Stimulated activated naive B cell treated with anti-CD40 and anti-IgM and Interleukin-4, amounts not matched to agents 10 μg/mL and 1 μg/mL and 100 μg/mL, for 72 hours (primary cell): ENCODE results near the gene PIH1D1.
"Not testable (repeated sequence)": the region's sequence is repeated elsewhere in the genome, so short reads cannot be mapped to it uniquely, and the experiment has no call there.

Source experiments
- ATAC-seq, 2 donors: fragments of 150-1000 bp; cut with Tn5 transposase; replicated peaks; 2 replicates each; pipeline ENCODE4 v1.10.0; 2021; ENCODE audit warnings: moderate library complexity in 1 of 2
- DNase-seq: peaks from one replicate; pipeline ENCODE4 v3.0.0; 2021
- H3K27ac Mint-ChIP-seq: one replicate; pipeline ENCODE4 v1.8.0; 2022; ENCODE audit warnings: mild to moderate bottlenecking, mixed read lengths
- H3K27me3 Mint-ChIP-seq, 2 donors: one replicate each; pipeline ENCODE4 v1.8.0; 2022; ENCODE audit warnings: mixed read lengths in 2 of 2
- H3K36me3 Mint-ChIP-seq, 2 donors: one replicate each; pipeline ENCODE4 v1.8.0; 2022; ENCODE audit warnings: mixed read lengths in 2 of 2, mild to moderate bottlenecking in 1 of 2
- H3K4me1 Mint-ChIP-seq, 2 donors: one replicate each; pipeline ENCODE4 v1.8.0; 2022; ENCODE audit warnings: mixed read lengths in 2 of 2, mild to moderate bottlenecking in 1 of 2
- H3K4me3 Mint-ChIP-seq, 2 donors: one replicate each; pipeline ENCODE4 v1.8.0; 2022; ENCODE audit warnings: mild to moderate bottlenecking in 2 of 2, mixed read lengths in 2 of 2, moderate library complexity in 1 of 2
- H3K9me3 Mint-ChIP-seq, 2 donors: one replicate each; pipeline ENCODE4 v1.8.0; 2022; ENCODE audit warnings: mixed read lengths in 2 of 2, mild to moderate bottlenecking in 1 of 2

Gene PIH1D1

DNA sequence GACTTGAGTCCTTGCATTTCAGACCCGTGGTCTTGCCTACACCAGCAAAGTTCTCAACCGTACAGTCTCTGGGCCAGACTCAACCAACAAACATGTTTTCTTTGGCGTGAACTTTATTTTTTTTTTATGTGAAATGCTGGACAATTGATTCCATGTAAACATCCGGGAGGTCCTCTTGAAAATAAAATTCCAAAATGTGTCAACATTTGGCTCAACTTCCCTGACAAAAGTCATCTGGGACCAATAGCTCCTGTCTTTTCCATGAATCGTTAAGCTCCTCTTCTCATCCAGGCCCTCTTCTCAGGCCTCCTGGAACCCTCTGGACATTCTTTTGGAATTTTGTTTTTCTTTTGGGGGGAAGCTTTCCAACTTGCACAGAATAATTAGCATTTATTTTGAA is 4.2 kb upstream of the PIH1D1 start:
- ATAC-seq (no peak), DNase-seq (no peak)
- no peak overlapping the region for H3K27ac Mint-ChIP-seq
- peaks cover 17 to 57% of the 10 kb centered on the region in 2 donors for H3K4me1 Mint-ChIP-seq
- no peaks in the 10 kb centered on the region for H3K9me3 Mint-ChIP-seq
- no peak overlapping the region for H3K4me3 Mint-ChIP-seq
- H3K36me3 Mint-ChIP-seq, result peaks cover 32 to 44% of the 10 kb centered on the region in 2 donors
- H3K27me3 Mint-ChIP-seq, result no peaks in the 10 kb centered on the region

DNA sequence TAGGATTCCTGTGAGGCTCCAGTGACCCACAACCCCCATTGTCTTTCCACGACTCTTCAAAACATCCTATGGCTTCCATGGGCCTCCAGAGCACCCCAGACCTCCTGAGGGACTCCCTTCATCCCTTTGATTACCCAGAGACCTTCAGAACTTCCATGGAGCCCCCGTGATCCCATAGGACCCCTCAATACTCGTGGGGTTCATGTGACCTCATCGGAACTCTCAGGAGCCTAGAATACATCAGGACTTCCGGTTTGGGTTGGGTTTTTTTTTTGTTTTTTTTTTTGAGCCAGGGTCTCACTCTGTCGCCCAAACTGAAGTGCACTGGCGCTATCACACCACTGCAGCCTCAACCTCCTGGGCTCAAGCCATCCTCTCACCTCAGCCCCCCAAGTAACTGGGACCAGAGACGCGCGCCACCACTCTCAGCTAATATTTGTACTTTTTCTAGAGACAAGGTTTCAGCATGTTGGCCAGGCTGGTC is 2.2 kb upstream of the PIH1D1 start:
- ATAC-seq (peak; percentile 5 to 10), DNase-seq (peak; percentile 32)
- H3K36me3 Mint-ChIP-seq, result peaks cover 33 to 46% of the 10 kb centered on the region in 2 donors
- H3K27me3 Mint-ChIP-seq, result no peaks in the 10 kb centered on the region
- peak overlapping the region; percentile 100 for H3K27ac Mint-ChIP-seq
- H3K4me1 Mint-ChIP-seq, result peaks cover 26 to 65% of the 10 kb centered on the region in 2 donors
- peak overlapping the region; percentile 90 to 100 for H3K4me3 Mint-ChIP-seq
- no peaks in the 10 kb centered on the region for H3K9me3 Mint-ChIP-seq

GRCh38 chr19:49453013-49453756 is 1.6 kb upstream of the PIH1D1 start, which contains the start of gene ALDH16A1:
Gene ALDH16A1 (plus strand): TSS chr19:49453225. CDS start chr19:49453332, 107 bp downstream.
- Mint-ChIP-seq H3K27me3 (no peaks in the 10 kb centered on the region), H3K4me1 (peaks cover 31 to 71% of the 10 kb centered on the region in 2 donors), H3K36me3 (peaks cover 39 to 52% of the 10 kb centered on the region in 2 donors), H3K27ac (peak within 1 kb of the TSS; percentile 100), H3K4me3 (peak within 1 kb of the TSS; percentile 90 to 100), H3K9me3 (no peaks in the 10 kb centered on the region)
- ATAC-seq, result peak; percentile 87 to 89
- DNase-seq, result peak; percentile 98

DNA sequence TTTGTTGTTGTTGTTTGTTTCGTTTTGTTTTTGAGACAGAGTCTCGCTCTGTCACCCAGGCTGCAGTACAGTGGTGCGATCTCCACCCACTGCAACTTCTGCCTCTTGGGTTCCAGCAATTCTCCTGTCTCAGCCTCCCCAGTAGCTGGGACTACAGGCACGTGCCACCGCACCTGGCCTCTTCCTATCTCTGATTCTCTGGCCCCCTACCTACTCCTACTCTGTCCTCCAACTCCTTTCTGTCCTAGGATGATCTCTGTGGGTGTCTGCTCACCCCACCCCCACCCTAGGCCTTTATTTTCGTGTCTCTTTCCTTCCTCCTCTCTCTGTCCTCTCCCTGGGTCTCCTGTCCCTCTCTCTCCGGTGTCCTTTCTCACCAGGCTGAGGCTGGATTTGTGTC is 1.2 kb downstream of the PIH1D1 start:
- peaks cover 31 to 64% of the 10 kb centered on the region in 2 donors for H3K4me1 Mint-ChIP-seq
- peak overlapping the region; percentile 90 to 100 for H3K4me3 Mint-ChIP-seq
- DNase-seq (no peak), ATAC-seq (no peak)
- no peaks in the 10 kb centered on the region for H3K9me3 Mint-ChIP-seq
- H3K27me3 Mint-ChIP-seq, result no peaks in the 10 kb centered on the region
- H3K36me3 Mint-ChIP-seq, result peaks cover 39 to 58% of the 10 kb centered on the region in 2 donors
- no peak overlapping the region for H3K27ac Mint-ChIP-seq

DNA sequence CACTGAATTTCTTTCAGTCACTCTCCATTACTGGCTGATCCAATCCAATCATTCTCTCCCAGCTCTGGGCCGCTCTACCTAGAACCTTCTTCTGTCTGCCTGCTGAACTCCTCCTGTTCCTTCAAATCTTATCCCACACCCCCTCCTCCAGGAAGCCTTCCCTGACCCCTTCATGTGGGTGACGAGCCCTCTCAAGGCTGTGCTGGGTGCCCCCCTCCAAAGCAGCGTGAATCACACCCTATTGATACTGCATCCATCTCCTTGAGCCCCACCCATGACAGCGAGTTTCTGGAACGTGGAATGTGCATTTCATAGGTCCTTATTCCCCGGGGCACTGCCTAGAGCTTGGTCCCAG is 3.2 kb downstream of the PIH1D1 start:
- no peaks in the 10 kb centered on the region for H3K9me3 Mint-ChIP-seq
- no peak for DNase-seq
- peaks cover 38 to 58% of the 10 kb centered on the region in 2 donors for H3K36me3 Mint-ChIP-seq
- no peaks in the 10 kb centered on the region for H3K27me3 Mint-ChIP-seq
- peak overlapping the region; percentile 3 for H3K27ac Mint-ChIP-seq
- H3K4me3 Mint-ChIP-seq, result peak overlapping the region in 1 of 2 donors; percentile 27
- ATAC-seq, result no peak
- peaks cover 35 to 63% of the 10 kb centered on the region in 2 donors for H3K4me1 Mint-ChIP-seq

GRCh38 chr19:49447485-49448431 is 3.9 kb downstream of the PIH1D1 start:
- Mint-ChIP-seq H3K27me3 (peaks cover 2% of the 10 kb centered on the region in 2 donors), H3K4me3 (no peak overlapping the region), H3K27ac (peak overlapping the region; percentile 37), H3K9me3 (no peaks in the 10 kb centered on the region), H3K36me3 (peaks cover 36 to 55% of the 10 kb centered on the region in 2 donors), H3K4me1 (peaks cover 32 to 62% of the 10 kb centered on the region in 2 donors)
- ATAC-seq (no peak), DNase-seq (no peak)

DNA sequence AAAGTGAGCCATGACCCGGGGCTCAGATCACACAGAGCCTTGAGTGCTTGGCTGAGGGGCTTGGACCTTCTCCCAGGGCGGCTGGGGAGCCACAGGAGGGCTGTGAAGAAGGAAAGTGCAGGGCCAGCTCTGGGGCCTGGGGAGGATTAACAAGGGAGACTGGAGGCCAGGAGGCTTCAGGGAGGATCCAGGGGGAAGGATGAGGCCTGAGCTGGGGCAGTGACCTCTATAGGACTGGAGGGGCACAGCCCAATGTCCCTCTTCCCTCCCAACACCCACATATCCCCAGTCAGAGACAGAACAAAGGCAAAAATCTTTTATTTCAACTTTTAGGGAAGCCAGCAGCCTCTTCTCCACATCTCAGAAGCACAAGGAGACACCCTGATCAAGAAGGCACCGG is 5.6 kb downstream of the PIH1D1 start:
- Mint-ChIP-seq H3K36me3 (peaks cover 37 to 49% of the 10 kb centered on the region in 2 donors), H3K4me1 (peaks cover 37 to 62% of the 10 kb centered on the region in 2 donors), H3K27ac (no peak overlapping the region), H3K27me3 (peaks cover 16 to 17% of the 10 kb centered on the region in 2 donors), H3K9me3 (no peaks in the 10 kb centered on the region), H3K4me3 (no peak overlapping the region)
- ATAC-seq, result no peak
- DNase-seq, result no peak

DNA sequence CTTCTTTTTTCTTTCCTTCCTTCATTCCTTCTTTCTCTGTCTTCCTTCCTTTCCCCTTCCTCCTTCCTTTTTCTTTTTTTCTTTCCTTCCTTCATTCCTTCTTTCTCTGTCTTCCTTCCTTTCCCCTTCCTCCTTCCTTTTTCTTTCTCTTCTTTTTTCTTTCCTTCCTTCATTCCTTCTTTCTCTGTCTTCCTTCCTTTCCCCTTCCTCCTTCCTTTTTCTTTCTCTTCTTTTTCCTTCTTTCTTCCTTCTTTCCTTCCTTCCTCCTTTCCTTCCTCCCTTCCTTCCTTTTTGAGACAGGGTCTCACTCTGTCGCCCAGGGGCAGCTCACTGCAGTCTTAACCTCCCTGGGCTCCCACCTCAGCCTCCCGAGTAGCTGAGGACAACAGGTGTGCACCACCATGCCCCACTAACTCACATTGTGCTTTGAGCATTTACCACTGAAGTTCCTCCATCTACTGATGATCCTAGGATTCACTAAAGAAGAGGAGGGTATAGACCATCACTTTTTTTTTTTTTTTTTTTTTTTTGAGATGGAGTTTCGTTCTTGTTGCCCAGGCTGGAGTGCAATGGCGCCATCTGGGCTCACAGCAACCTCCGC is 7.4 kb downstream of the PIH1D1 start:
- Mint-ChIP-seq H3K4me1 (peaks cover 31 to 51% of the 10 kb centered on the region in 2 donors), H3K27me3 (peaks cover 34 to 35% of the 10 kb centered on the region in 2 donors), H3K27ac (peak overlapping the region; percentile 65), H3K4me3 (peak overlapping the region; percentile 84 to 88), H3K36me3 (peaks cover 29 to 34% of the 10 kb centered on the region in 2 donors)
- H3K9me3 Mint-ChIP-seq, ATAC-seq, DNase-seq: not testable (repeated sequence)

GRCh38 chr19:49443366-49444099 is 8.1 kb downstream of the PIH1D1 start:
- ATAC-seq (peak; percentile 92 to 93), DNase-seq (peak; percentile 90)
- Mint-ChIP-seq H3K36me3 (peaks cover 23 to 28% of the 10 kb centered on the region in 2 donors), H3K27me3 (peaks cover 40 to 42% of the 10 kb centered on the region in 2 donors), H3K4me3 (peak overlapping the region; percentile 84 to 88), H3K4me1 (peaks cover 28 to 45% of the 10 kb centered on the region in 2 donors), H3K27ac (peak overlapping the region; percentile 92), H3K9me3 (no peaks in the 10 kb centered on the region)

DNA sequence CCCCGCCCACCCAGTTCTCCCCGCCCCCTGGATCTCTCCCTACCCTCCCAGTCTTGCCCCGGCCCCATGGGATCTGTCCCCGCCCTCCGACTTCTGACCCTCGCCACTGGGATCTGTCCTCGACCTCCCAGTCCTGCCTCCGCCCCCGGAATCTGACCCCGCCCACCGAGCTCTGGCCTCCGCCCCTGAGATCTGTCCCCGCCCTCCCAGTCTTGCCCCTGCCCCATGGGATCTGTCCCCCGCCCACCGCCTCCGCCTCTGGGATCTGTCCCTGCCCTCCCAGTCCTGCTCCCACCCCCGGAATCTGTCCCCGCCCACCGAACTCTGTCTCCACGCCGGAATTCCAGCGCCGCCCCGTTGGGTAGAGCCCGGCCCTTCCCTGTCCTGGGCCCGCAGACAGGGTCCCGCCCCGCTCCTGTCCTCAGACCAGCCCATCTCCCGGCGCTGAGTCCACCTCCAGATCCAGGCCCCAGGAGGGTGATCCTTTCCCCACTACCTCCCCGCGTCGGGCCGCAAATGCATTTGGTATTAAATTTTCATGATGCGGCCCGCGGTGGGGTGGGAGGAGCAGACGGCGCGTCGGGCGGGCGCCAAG is 8.7 kb downstream of the PIH1D1 start:
- Mint-ChIP-seq H3K27ac (peak overlapping the region; percentile 92), H3K4me1 (peaks cover 24 to 38% of the 10 kb centered on the region in 2 donors), H3K4me3 (peak overlapping the region; percentile 84 to 88), H3K27me3 (peaks cover 47 to 49% of the 10 kb centered on the region in 2 donors), H3K9me3 (no peaks in the 10 kb centered on the region), H3K36me3 (peaks cover 18 to 21% of the 10 kb centered on the region in 2 donors)
- peak; percentile 58 for DNase-seq
- ATAC-seq, result peak; percentile 44 to 45

DNA sequence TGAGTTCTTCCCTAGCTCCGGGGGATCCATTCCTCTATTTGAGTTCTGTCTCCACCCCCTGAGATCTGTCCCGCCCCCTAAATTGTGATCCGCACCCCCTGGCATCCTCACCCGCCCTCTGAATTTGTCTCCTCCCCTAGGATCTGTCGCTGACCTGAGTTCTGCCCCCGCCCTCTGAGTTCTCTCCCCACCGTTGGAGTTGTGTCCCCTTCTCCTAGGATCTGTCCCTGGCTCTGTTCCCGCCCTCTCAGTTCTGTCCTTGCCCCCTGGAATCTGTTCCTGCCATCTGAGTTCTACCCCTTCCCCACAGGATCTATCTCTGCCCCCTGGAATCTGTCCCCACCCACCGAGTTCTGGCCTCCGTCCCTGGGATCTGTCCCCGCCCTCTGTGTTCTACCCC is 9.3 kb downstream of the PIH1D1 start:
- Mint-ChIP-seq H3K36me3 (peaks cover 12 to 16% of the 10 kb centered on the region in 2 donors), H3K4me3 (peak overlapping the region; percentile 84 to 88), H3K9me3 (no peaks in the 10 kb centered on the region), H3K27ac (no peak overlapping the region), H3K4me1 (peaks cover 25 to 35% of the 10 kb centered on the region in 2 donors), H3K27me3 (peaks cover 52 to 54% of the 10 kb centered on the region in 2 donors)
- DNase-seq (no peak), ATAC-seq (no peak)

GRCh38 chr19:49441960-49442350 is 9.7 kb downstream of the PIH1D1 start:
- Mint-ChIP-seq H3K27me3 (peaks cover 56 to 58% of the 10 kb centered on the region in 2 donors), H3K27ac (peak overlapping the region; percentile 3), H3K9me3 (no peaks in the 10 kb centered on the region), H3K4me3 (peak overlapping the region; percentile 84 to 88), H3K36me3 (peaks cover 10 to 13% of the 10 kb centered on the region in 2 donors), H3K4me1 (peaks cover 26 to 38% of the 10 kb centered on the region in 2 donors)
- ATAC-seq (no peak), DNase-seq (no peak)
